DOHH2 (cell line): ENCODE data around the gene FIZ1.

ENCODE experiments used
- H3F3A ChIP-seq: fragments of 200-600 bp; sonication (generic), shearing (Covaris generic); 2 replicates; pipeline ENCODE4 v1.6.0; 2016; ENCODE audit warnings: antibody characterized with exemption, mild to moderate bottlenecking; ENCODE audit not compliant: control insufficient read depth, insufficient read depth
- H3K27ac ChIP-seq: fragments of 200-600 bp; sonication (generic); 2 replicates; pipeline ENCODE4 v1.5.1; 2014; ENCODE audit warnings: low read depth, mild to moderate bottlenecking, low read length, moderate library complexity
- H3K27me3 ChIP-seq: fragments of 200-600 bp; sonication (generic); 2 replicates; pipeline ENCODE4 v1.6.1; 2014; ENCODE audit warnings: mild to moderate bottlenecking, low read length, mixed read lengths; ENCODE audit not compliant: control insufficient read depth
- H3K36me3 ChIP-seq: fragments of 200-600 bp; sonication (generic); 2 replicates; pipeline ENCODE4 v1.6.1; 2014; ENCODE audit warnings: mild to moderate bottlenecking, low read length, moderate library complexity, mixed read lengths; ENCODE audit not compliant: control insufficient read depth
- H3K4me1 ChIP-seq: fragments of 200-600 bp; sonication (generic); 2 replicates; pipeline ENCODE4 v1.6.1; 2014; ENCODE audit warnings: mild to moderate bottlenecking, low read length, mixed read lengths; ENCODE audit not compliant: control insufficient read depth
- H3K4me2 ChIP-seq: fragments of 200-600 bp; sonication (generic); 2 replicates; pipeline ENCODE4 v1.6.0; 2014; ENCODE audit warnings: mild to moderate bottlenecking, low read length, moderate library complexity
- H3K4me3 ChIP-seq: fragments of 200-600 bp; sonication (generic); 2 replicates; pipeline ENCODE4 v1.5.1; 2014; ENCODE audit warnings: mild to moderate bottlenecking, low read length, mixed read lengths
- H3K79me2 ChIP-seq: fragments of 200-600 bp; sonication (generic); 2 replicates; pipeline ENCODE4 v1.6.1; 2014; ENCODE audit warnings: mild to moderate bottlenecking, low read length, mixed read lengths; ENCODE audit not compliant: control insufficient read depth
- H3K9me2 ChIP-seq: fragments of 200-600 bp; sonication (generic); replicated peaks from 2 replicates; pipeline ENCODE4 v1.6.1; 2014; ENCODE audit warnings: mild to moderate bottlenecking, low read length, mixed read lengths; ENCODE audit not compliant: control insufficient read depth
- H3K9me3 ChIP-seq: fragments of 200-600 bp; sonication (generic); 2 replicates; pipeline ENCODE4 v1.6.1; 2014; ENCODE audit warnings: antibody characterized with exemption, low read length, mixed read lengths; ENCODE audit not compliant: control insufficient read depth, insufficient read depth
- H4K20me1 ChIP-seq: fragments of 200-600 bp; sonication (generic); 2 replicates; pipeline ENCODE4 v1.6.0; 2014; ENCODE audit warnings: low read depth, mild to moderate bottlenecking, antibody characterized with exemption, low read length, moderate library complexity; ENCODE audit not compliant: control insufficient read depth, insufficient read depth
- EZH2phosphoT487 ChIP-seq: fragments of 200-600 bp; sonication (generic); IDR thresholded peaks from 2 replicates; pipeline ENCODE4 v1.6.1; 2017; ENCODE audit warnings: borderline replicate concordance, mild to moderate bottlenecking, antibody characterized with exemption, low read length, moderate library complexity, mixed read lengths
- TF ChIP-seq, protein P1 (sequence below): fragments of 200-600 bp; sonication (generic); IDR thresholded peaks from one replicate; pipeline ENCODE4 v1.5.1; 2014; ENCODE audit warnings: antibody characterized with exemption, mild to moderate bottlenecking, low read depth, low read length; ENCODE audit not compliant: poor library complexity, severe bottlenecking

FIZ1 gene

GRCh38 chr19:55640043-55640576 lies 40.8 kb upstream of the FIZ1 start:
- H3K36me3 ChIP-seq: peaks cover 48% of the 10 kb centered on the region
- peak overlapping the region; percentile 99 for H3K27ac ChIP-seq
- no peaks in the 10 kb centered on the region for H3K9me2 ChIP-seq
- H3K4me3 ChIP-seq: peak overlapping the region; percentile 95
- TF ChIP-seq, protein P1, sequence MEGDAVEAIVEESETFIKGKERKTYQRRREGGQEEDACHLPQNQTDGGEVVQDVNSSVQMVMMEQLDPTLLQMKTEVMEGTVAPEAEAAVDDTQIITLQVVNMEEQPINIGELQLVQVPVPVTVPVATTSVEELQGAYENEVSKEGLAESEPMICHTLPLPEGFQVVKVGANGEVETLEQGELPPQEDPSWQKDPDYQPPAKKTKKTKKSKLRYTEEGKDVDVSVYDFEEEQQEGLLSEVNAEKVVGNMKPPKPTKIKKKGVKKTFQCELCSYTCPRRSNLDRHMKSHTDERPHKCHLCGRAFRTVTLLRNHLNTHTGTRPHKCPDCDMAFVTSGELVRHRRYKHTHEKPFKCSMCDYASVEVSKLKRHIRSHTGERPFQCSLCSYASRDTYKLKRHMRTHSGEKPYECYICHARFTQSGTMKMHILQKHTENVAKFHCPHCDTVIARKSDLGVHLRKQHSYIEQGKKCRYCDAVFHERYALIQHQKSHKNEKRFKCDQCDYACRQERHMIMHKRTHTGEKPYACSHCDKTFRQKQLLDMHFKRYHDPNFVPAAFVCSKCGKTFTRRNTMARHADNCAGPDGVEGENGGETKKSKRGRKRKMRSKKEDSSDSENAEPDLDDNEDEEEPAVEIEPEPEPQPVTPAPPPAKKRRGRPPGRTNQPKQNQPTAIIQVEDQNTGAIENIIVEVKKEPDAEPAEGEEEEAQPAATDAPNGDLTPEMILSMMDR: peak; percentile 76
- no peak for TF ChIP-seq EZH2phosphoT487
- H3K27me3 ChIP-seq: no peaks in the 10 kb centered on the region
- H4K20me1 ChIP-seq: peaks cover 3% of the 10 kb centered on the region; the same call in 1 of the 2 replicates
- peaks cover 59% of the 10 kb centered on the region for H3K4me1 ChIP-seq
- peaks cover 26% of the 10 kb centered on the region for H3F3A ChIP-seq
- H3K4me2 ChIP-seq: peak overlapping the region; percentile 87
- H3K79me2 ChIP-seq: peaks cover 83% of the 10 kb centered on the region
- H3K9me3 ChIP-seq: no peaks in the 10 kb centered on the region

DNA sequence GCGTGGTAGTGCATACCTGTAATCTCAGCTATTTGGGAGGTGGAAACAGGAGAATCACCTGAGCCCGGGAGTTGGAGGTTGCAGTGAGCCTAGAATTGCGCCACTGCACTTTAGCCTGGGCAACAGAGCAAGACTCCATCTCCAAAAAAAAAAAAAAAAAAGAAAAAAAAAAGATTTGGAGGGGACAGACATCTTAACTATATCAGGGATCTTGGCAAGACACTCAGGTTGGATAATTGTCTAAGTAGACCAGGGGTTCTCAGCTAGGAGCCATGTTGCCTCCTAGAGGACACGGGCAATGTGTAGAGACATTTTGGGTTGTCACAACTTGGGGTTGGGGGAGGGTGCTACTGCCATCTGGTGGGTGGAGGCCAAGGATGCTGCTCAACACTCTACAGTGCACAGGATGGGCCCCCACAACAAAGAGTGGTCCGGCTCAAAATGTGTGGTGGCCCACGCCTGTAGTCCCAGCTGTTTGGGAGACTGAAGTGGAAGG lies 39.6 kb upstream of the FIZ1 start:
- Histone ChIP-seq H3K27ac (peak overlapping the region; percentile 99), H3K9me2 (no peaks in the 10 kb centered on the region), H3K27me3 (no peaks in the 10 kb centered on the region), H3K4me2 (peak overlapping the region; percentile 87), H3K4me1 (peaks cover 57% of the 10 kb centered on the region), H3K9me3 (no peaks in the 10 kb centered on the region), H4K20me1 (peaks cover 3% of the 10 kb centered on the region; the same call in 1 of the 2 replicates), H3K36me3 (peaks cover 39% of the 10 kb centered on the region), H3F3A (peaks cover 22% of the 10 kb centered on the region), H3K79me2 (peaks cover 79% of the 10 kb centered on the region), H3K4me3 (peak overlapping the region; percentile 21; the same call in 1 of the 2 replicates)
- TF ChIP-seq, protein P1: peak; percentile 86
- TF ChIP-seq EZH2phosphoT487: no peak

GRCh38 chr19:55637534-55637933 lies 38.2 kb upstream of the FIZ1 start:
- Histone ChIP-seq H3K4me2 (no peak overlapping the region), H3K36me3 (peaks cover 30% of the 10 kb centered on the region), H3K9me2 (no peaks in the 10 kb centered on the region), H4K20me1 (peaks cover 3% of the 10 kb centered on the region; the same call in 1 of the 2 replicates), H3K9me3 (no peaks in the 10 kb centered on the region), H3F3A (peaks cover 27% of the 10 kb centered on the region), H3K27me3 (no peaks in the 10 kb centered on the region), H3K79me2 (peaks cover 66% of the 10 kb centered on the region), H3K4me3 (no peak overlapping the region; the same call in 1 of the 2 replicates), H3K4me1 (peaks cover 53% of the 10 kb centered on the region), H3K27ac (no peak overlapping the region)
- no peak for TF ChIP-seq EZH2phosphoT487
- TF ChIP-seq, protein P1: no peak
